GM18519 (cell line): ENCODE results near the gene PAPPA2.

ENCODE experiments used
- ATAC-seq: cut with Tn5 transposase; IDR thresholded peaks from one replicate; pipeline ENCODE4 v1.9.1; 2021; ENCODE audit warnings: mild to moderate bottlenecking, moderate library complexity; ENCODE audit not compliant: unreplicated experiment, low FRiP score

PAPPA2 gene

GRCh38 chr1:176795929-176796328 lies 333.0 kb downstream of the PAPPA2 start:
- no peak for ATAC-seq

GRCh38 chr1:176796583-176796982 lies 333.6 kb downstream of the PAPPA2 start:
- ATAC-seq = no peak

- no peak for ATAC-seq
Observed at GRCh38 chr1:176799327-176799726, 336.4 kb downstream of the PAPPA2 start.

- ATAC-seq = no peak
Observed at GRCh38 chr1:176800978-176801513, 338.1 kb downstream of the PAPPA2 start.

- ATAC-seq = no peak
Observed at GRCh38 chr1:176801514-176802020, 338.6 kb downstream of the PAPPA2 start.

- no peak for ATAC-seq
Observed at GRCh38 chr1:176802316-176802715, 339.3 kb downstream of the PAPPA2 start.

- ATAC-seq = no peak
Observed at GRCh38 chr1:176803042-176803441, 340.1 kb downstream of the PAPPA2 start.

GRCh38 chr1:176803596-176803995 lies 340.6 kb downstream of the PAPPA2 start:
- ATAC-seq = no peak

- ATAC-seq = no peak
Observed at GRCh38 chr1:176809292-176809691, 346.3 kb downstream of the PAPPA2 start.

- no peak for ATAC-seq
Observed at GRCh38 chr1:176811511-176812288, 348.7 kb downstream of the PAPPA2 start.

- no peak for ATAC-seq
Observed at GRCh38 chr1:176815621-176816020, 352.6 kb downstream of the PAPPA2 start.

- ATAC-seq = no peak
Observed at GRCh38 chr1:176816232-176816631, 353.3 kb downstream of the PAPPA2 start.

GRCh38 chr1:176820391-176821031 lies 357.5 kb downstream of the PAPPA2 start:
- ATAC-seq = no peak

GRCh38 chr1:176826265-176826664 lies 363.3 kb downstream of the PAPPA2 start:
- no peak for ATAC-seq

GRCh38 chr1:176829261-176829660 lies 366.3 kb downstream of the PAPPA2 start:
- no peak for ATAC-seq

- no peak for ATAC-seq
Observed at GRCh38 chr1:176831150-176831549, 368.2 kb downstream of the PAPPA2 start.

GRCh38 chr1:176837708-176838107 lies 374.7 kb downstream of the PAPPA2 start:
- no peak for ATAC-seq

GRCh38 chr1:176838276-176838995 lies 375.5 kb downstream of the PAPPA2 start:
- ATAC-seq = no peak

- no peak for ATAC-seq
Observed at GRCh38 chr1:176839216-176839615, 376.2 kb downstream of the PAPPA2 start.

- no peak for ATAC-seq
Observed at GRCh38 chr1:176841238-176841637, 378.3 kb downstream of the PAPPA2 start.
